NCI-H2029 (cell line): ENCODE measurements around the gene UVSSA.
"Not testable (repeated sequence)": the region's sequence is repeated elsewhere in the genome, so short reads cannot be mapped to it uniquely, and the experiment has no call there.

Experiments used
- DNase-seq: peaks from one replicate; lab custom pipeline; 2025; lab: John Stamatoyannopoulos, UW

Gene UVSSA

DNA sequence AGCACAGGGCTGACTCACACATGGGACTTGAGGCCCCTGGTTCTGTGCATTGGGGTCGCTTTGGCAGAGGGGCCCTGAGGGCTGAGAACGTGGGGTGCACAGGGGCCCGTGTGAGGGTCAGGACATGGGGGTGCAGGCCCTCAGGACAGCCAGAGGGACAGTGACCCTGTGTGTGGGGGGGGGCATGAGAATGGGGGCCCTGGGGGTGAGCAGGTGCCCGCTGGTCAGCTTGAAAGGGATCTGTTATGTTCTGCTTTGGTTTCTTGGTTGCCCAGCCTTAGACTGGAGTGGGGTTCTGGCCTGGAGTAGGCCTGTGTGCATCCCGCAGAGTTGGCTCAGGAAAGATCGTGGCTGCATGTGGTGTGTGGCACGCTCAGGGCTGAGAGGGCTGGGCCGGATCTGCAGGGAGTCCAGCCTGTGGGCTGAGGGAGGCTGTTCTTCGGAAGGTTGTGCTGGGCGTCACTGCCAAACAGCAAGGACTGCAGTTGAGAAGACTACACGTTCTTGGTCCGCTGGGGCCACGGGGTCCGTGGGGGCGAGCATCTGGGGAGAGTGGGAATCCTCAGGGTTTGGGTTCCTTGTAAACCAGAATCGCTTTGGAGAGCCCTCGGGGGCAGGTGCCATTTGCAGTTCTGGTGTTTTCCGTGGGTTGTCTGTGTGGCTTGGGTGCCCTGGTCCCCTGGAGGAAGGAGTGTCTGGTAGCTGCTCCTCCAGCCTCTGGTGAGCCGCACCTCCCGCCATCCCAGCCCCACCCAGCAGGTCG lies 15.2 kb upstream of the UVSSA start:
- no peak for DNase-seq

DNA sequence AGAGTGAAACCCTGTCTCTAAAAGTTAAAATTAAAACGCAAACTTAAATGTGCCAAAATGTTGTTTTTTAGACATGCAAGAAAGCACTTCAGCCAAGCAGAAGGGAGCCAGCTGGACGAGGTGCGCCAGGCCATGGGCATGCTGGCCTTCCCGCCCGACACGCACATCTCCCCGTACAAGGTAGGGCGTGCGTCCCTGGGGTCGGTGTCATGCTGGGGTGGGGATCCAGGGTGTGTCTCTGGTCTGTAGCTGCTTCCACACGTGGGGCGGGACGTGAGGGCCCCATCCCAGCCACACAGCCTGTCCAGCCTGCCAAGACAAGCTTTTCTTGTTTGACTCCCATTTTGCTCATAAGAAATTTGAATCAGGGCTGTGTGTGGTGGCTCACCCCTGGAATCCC lies 14.3 kb upstream of the UVSSA start:
- DNase-seq: no peak

DNA sequence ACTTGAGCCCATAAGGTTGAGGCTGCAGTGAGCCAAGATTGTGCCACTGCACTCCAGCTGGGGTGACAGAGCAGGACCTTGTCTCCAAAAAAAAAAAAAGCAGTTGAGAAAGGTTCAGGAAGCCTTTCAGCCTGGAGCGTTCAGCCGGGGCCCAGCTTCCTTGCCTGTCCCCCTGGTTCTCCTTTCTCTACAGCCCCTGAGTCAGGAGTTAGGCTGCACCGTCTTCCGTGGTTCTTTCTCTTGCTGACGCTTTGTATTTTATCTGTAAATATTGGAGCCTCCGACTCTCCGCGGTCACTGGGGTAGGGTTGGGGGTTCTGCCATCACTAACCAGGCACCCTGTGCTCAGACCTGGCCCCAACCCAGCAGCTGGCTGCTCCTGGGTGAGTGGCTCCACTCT lies 13.8 kb upstream of the UVSSA start:
- DNase-seq: no peak

DNA sequence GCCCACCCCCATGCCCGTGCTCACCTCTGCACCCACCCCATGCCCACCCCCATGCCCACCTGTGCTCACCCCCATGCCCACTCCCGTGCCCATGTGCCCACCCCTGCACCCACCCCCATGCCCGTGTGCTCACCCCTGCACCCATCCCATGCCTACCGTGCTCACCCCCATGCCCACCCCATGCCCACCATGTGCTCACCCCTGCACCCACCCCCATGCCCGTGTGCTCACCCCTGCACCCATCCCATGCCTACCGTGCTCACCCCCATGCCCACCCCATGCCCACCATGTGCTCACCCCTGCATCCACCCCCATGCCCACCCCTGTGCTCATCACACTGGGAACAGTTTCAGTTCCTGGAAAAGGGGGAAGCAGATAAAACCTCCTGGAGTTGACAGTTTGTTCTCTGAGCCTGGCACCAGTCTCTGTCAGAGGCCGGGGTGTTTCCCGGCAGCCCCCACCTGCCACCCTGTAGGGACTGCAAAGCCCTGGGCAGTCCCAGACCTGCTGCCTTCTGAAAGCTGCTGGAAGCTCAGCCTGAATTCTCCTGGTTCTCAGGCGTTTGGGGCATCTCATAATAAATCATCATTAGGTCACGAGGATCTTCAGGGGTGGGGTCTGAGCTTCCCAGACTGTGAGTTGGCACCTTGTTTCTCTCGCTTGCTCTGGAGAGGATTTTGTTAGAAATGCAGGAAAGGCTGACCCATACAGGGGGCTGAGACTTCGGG lies 13.0 kb upstream of the UVSSA start:
- DNase-seq: not testable (repeated sequence)

DNA sequence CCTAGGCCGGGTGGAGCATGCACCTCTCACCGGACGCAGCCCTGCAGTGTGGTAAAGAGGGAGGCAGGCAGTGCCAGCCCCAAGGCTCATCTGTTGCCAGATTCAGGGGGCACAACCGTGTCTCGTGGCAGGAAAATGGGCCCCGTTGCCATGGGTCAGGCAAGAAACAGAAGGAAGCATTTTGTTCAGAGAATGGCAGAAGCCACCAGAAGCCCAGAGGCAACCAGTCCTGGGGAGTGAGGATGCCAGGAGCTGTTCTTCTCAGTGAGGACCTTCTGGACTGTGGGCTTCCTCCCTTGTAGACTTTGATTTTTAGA lies 12.5 kb upstream of the UVSSA start:
- no peak for DNase-seq

DNA sequence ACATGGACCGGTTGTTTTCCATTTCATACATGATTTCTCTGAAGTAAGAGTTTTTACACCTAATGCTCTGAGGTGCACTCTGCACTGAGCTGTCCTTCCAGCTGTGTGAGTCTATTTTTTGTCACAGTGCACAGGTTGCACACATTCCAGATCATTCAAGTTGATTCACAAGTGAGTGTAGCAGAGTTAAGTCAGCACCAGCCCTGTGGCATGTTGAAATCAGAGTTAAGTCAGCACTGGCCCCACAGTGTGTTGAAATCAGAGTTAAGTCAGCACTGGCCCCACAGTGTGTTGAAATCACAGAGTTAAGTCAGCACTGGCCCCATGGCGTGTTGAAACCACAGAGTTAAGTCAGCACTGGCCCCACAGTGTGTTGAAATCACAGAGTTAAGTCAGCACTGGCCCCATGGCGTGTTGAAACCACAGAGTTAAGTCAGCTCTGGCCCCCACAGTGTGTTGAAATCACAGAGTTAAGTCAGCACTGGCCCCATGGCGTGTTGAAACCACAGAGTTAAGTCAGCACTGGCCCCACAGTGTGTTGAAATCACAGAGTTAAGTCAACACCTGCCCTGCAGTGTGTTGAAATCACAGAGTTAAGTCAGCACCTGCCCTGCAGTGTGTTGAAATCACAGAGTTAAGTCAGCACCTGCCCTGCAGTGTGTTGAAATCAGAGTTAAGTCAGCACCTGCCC lies 11.7 kb upstream of the UVSSA start:
- DNase-seq: not testable (repeated sequence)

DNA sequence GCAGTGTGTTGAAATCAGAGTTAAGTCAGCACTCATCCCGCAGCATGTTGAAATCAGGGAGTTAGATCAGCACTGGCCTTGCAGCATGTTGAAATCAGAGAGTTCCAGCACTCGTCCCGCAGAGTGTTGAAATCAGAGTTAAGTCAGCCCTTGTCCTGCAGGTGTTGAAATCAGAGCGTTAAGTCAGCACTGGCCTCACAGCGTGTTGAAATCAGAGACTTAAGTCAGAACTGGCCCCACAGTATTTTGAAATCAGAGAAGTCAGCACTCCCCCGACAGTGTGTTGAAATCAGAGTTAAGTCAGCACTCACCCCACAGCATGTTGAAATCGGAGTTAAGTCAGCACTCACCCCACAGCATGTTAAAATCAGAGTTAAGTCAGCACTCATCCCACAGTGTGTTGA lies 10.9 kb upstream of the UVSSA start:
- DNase-seq: no peak

DNA sequence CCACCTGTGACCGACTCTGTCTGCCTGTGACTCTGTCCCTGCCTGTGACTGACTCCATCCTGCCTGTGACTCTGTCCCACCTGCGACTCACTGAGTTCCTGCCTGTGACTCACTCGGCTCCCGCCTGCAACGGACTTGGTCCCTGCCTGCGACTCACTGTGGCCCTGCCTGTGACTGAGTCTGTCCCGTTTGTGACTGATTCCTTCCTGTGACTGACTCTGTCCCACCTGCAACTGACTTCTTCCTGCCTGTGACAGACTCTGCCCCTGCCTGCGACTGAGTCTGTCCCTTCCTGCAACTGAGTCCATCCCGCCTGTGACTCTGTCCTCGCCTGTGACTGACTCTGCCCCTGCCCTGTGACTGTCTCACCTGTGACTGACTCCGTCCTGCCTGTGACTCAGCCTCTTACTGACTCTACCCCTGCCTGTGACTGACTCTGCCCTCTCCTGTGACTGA lies 9.6 kb upstream of the UVSSA start:
- no peak for DNase-seq

DNA sequence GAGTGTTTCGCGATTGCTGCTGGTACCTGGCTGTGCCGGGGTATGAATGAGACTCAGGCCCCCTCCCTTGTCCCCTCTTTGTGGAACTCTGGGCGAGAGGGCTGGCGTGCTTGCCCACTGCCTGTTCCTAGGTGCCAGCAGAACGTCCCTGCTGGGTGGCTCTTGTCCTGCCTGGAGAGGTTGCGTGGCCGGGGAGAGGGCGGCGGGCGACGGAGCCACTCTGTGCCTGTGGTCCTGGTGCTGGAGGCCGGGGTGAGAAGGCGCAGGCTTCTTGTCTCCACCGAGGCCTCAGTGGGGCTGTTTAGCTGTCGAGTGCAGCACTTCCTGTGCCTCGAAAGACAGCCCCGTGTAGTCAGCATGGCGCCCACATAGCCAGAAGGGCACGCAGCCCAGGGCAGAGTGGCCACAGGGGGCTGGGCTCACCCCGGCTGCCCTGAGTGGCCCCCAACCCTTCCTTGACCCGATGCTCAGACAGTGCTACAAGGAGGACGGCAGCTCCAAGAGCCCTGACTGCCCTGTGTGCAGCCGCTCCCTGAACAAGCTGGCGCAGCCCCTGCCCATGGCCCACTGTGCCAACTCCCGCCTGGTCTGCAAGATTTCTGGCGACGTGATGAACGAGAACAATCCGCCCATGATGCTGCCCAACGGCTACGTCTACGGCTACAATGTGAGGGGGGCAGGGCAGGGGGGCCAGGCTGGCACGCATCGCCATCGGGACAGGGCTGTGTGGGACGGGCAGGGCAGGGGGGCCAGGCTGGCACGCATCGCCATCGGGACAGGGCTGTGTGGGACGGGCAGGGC lies 8.9 kb upstream of the UVSSA start:
- no peak for DNase-seq

DNA sequence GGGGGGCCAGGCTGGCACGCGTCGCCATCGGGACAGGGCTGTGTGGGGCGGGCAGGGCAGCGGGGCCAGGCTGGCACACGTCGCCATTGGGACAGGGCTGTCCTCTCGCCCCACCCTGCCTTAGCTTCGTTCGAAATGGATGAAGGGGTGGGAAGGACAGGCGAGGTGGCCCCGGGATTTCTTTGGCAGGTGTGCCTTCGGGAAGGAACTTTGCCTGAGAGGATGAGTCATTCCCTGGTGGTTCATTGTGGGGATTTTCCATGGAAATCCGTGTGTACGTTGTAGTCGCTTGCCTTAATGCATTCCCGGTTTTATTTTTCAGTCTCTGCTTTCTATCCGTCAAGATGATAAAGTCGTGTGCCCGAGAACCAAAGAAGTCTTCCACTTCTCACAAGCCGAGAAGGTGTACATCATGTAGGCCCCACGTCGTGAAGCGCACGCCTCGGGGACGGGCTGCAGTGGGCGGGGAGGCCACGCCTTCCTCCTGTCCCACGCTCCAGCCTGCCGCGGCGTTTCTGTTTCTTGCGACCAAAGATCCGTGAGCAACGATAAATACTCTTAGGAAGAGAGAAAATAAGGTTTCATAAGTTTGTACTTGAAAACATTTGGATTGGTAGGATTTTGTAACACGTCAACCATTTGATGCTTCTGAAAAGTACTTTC lies 8.1 kb upstream of the UVSSA start:
- no peak for DNase-seq

DNA sequence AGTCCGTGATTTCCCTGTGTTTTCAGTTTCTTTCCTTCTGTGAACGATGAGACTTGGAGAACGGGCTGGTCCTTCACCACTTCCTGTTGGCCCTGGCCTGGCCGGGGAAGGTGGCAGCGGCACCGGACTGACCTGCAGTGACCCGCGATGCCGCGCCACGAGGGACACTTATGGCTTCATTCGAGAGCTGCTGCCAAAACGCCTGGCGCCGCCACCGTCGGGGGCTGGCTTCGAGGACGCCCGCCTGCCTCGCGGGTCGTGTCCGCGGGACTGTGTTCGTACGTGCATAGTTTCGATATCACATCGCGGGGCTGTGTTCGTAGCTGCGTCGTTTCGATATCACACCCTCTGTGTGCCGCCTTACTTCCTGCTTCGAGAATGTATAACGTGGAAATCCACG lies 7.5 kb upstream of the UVSSA start:
- no peak for DNase-seq

DNA sequence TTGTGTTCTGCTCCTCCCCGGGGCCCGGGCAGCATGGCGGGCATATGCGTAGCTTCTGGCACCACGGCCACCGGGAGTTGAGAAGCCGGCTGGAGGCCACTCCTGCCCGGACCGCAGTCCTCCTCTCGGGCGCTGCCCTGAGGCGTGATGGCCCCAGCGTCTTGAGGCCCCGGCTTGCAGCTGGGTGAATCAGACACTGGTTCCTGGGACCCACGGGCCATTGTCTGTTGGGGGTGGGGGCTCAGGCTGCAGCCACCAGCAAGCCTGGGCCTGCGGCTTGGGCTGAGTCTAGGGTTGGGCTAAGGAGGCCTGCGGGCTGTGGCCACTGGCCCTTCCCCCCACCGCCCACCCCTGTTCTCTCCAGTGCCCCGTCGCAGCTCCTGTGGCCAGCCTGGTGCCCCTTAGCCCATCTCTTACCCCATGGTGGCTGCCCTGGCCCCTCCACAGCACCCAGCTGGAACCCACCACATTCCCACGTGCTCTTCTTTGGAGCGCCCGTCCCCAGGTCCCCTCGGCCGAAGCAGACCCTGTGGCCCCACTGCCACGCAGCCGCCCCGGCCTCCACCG lies 6.7 kb upstream of the UVSSA start:
- DNase-seq: no peak

DNA sequence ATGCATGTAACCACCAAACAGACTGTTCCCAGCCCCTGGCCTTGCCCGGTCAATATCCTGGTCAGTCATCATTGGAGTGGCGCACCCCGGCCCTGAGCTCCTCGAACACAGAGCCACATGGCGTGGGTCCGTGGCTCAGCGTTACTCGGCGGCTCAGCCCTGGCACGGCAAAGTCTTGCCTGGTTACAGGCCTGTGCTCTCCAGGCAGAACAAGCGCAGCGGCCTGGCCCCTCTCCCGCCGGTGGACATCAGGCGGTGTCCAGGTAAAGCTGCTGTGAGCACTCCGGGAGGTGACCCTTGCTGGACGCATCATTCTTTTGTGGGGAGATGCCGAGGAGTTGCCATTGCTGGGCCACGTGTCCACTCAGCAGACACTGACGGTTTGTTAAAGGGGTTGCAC lies 6.1 kb upstream of the UVSSA start:
- DNase-seq: no peak

DNA sequence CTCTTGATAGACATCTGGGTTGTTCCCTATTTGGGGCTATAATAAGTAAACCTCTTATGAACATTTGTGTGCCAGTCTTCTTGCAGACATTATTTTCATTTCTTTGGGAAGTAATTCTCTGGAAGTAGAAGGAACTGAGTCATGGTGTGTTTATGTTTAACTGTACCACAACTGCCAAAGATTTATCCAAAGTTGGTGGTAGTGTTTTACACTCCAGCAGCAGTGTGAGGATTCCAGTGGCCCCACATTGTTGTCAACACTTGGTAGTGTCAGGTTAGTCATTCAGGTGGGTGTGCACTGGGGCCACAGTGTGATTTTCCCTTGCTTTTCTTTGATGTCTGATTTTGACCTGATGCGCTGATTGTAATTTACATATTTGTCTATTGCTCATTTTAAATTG lies 5.0 kb upstream of the UVSSA start:
- DNase-seq: no peak

DNA sequence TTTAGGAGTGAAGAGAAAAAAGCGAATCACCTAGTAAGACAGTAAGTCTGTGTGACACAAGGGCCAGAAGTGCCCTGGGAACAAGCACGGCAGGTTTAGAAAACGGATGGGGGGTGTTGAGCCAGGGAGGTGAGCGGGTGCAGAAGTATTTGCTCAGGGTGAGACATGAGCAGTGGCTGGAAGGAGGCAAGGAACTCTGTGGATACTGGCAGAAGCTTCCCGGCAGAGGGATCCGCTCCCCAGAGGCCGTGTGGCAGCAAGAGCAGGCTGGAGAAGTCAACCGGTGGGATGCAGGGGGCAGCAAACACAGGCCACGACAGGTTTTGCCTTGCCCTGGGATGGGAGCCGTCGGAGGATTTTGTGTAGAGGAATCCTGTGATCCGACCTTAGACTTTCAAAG lies 2.3 kb upstream of the UVSSA start:
- DNase-seq: no peak

DNA sequence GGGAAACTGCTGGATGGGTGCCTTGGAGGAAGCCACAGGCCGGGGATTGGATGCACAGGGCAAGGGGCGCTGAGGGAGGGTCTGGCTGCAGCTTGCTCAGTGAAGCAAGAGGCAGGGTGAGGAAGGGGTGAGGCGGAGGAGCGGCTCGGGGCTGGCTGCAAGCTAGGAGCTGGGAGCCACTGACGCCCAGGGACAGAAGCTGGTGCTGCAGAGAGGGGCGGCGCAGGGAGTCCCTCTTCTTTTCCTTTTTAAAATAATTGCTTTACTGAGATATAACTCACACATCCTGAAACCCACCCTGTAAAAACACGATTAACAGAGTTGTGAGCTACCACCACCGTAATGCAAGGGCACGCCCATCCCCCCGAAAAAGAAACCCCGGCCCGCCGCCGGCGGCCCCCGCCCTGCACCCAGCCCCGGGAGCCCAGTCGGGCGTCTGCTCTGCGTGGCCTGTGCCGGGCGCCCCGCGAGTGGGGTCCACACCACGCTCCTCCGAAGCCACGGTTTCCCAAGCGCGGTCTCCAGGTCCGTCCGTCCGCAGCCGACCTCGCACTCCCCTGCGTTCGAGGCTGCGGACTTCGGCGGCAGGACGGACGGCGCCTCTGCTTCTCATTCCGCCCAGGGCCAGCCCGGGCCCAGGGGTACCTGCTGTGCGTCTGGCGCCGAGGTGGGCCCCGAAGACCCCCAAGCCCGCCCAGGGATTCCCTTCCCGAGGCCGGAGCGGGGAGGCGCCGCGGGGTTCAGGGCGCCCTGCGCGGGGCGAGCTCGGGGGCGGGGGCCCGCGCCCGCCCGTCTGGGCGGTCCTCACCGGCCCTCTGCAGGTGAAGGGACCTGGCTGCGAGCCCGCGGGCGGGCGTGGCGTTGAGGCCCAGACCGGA lies 866 bp upstream of the UVSSA start:
- no peak for DNase-seq

DNA sequence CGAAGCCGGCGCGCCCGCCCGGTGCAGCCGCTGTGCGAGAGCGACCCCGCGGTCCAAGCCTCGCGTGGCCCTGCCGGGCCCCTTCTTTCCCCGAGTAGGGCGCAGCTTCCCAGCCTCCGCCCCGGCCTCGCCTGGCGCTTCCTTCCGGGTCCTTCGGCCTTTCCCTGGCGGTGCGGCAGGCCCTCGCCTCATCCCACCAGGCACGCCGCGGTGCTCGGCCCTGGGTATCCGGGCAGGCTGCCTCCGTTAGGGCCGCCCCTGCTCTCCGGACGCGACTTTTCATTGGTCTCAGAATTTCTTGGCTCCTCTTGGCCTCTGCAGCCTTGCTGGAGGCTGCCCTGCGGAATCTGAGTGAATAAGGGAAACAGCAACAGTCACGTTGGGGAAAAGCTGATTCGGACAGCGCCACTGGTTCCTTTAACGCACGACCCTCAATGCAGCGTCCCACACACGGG lies 429 bp downstream of the UVSSA start:
- peak; percentile 56 for DNase-seq

DNA sequence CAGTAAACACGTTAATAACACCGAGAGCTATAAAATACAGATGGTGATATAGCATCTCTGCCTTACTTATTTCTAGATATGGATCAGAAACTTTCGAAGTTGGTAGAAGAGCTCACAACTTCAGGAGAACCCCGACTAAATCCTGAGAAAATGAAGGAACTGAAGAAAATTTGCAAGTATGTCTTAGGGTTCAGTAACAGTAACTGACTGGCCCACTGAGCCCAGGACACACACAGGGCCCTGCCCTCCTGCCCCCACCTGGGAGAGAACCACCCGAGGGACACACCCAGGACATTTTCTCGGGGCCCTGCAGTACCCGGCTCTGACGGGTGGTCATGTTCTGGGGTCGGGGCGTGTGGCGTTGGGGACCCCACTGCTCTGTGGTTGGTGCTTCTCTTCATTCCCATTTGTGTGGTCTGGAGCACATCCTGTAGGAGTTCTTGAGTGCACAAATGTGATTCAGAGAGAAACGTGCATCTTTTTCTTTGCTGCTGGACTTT lies 1.1 kb downstream of the UVSSA start:
- no peak for DNase-seq

DNA sequence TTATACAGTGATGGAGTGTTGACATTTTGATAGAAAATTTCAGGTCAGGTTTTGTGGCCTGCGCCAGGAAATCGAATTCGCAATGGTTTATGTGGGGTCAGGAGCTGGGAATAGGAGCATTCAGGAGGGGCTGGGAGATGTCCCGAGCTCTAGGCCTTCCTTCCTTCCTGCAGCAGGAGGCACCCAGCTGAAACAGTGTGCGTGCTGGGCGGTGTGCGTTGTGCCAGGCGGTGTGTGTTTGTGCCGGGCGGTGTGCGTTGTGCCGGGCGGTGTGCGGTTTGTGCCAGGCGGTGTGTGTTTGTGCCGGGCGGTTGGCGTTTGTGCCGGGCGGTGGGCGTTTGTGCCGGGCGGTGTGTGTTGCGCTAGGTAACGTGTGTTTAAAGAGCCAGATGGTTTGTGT lies 1.7 kb downstream of the UVSSA start:
- DNase-seq: no peak
